ENCODE data around the gene ACKR4.

ACKR4 gene

DNA sequence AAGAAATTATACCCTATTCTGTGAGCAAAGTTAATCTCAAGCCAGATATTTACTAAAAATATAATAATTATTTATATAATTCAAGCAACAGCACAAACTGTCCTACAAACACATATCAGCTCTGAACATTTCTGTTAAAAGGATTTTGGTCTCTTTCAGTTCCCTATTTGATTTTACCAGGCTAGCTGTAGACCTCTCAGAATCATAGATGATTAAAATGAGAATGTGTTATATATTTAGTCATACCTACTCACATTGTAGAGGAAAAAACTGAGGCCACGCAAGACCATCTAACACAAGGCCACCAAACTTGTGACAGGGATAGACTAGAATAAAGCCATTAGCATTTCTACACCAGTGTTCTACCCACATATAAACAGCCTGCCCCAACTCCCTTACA is 28.5 kb downstream of the ACKR4 start:
- TF ChIP-seq, protein P1, sequence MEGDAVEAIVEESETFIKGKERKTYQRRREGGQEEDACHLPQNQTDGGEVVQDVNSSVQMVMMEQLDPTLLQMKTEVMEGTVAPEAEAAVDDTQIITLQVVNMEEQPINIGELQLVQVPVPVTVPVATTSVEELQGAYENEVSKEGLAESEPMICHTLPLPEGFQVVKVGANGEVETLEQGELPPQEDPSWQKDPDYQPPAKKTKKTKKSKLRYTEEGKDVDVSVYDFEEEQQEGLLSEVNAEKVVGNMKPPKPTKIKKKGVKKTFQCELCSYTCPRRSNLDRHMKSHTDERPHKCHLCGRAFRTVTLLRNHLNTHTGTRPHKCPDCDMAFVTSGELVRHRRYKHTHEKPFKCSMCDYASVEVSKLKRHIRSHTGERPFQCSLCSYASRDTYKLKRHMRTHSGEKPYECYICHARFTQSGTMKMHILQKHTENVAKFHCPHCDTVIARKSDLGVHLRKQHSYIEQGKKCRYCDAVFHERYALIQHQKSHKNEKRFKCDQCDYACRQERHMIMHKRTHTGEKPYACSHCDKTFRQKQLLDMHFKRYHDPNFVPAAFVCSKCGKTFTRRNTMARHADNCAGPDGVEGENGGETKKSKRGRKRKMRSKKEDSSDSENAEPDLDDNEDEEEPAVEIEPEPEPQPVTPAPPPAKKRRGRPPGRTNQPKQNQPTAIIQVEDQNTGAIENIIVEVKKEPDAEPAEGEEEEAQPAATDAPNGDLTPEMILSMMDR (conservative IDR thresholded peaks at IDR 0.05) = no peak
- no peak overlapping the region for H3K27ac ChIP-seq

DNA sequence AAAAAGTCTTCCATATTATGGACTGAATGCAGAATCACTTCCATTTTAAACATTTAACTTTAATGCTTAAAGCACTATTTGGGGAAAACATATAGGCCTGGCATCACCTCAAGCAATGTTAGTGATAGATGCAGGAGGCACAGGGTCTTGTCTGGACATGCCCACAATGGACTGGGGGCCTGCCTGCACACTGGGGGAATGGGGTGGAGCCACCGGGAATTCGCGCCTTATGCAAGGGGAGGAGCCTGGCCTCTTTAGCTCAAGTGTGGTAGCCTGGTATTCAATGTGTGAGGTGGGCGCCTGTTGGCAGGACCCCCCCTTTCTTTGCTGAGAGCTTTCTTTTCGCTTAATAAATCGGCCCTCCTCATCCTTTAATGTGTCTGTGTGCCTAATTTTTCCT is 29.9 kb downstream of the ACKR4 start:
- no peak overlapping the region for H3K27ac ChIP-seq
- TF ChIP-seq ZFX (IDR thresholded peaks at IDR 0.05) = no peak
- TF ChIP-seq, protein P1 (conservative IDR thresholded peaks at IDR 0.05) = no peak

DNA sequence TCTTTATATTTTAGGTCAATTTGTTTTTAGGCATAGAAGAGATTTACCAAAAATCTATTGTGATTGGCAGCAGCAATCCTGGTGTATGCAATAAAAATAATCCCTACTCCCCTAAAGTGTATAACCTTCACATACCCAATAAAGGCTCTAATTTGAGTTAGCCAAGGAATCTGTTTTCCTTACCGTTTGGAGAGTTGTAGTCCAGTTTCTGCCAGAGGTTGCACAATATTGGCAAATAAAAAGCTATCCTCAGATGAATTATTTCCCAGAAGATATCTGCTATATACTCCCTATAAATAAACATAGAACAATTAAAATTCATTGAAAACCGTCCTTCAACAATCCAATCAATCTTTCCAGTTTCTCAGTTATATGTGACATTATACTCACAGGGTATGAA is 31.1 kb downstream of the ACKR4 start:
- TF ChIP-seq ZFX (IDR thresholded peaks at IDR 0.05) = no peak
- TF ChIP-seq, protein P1 (conservative IDR thresholded peaks at IDR 0.05) = no peak
- no peak overlapping the region for H3K27ac ChIP-seq

DNA sequence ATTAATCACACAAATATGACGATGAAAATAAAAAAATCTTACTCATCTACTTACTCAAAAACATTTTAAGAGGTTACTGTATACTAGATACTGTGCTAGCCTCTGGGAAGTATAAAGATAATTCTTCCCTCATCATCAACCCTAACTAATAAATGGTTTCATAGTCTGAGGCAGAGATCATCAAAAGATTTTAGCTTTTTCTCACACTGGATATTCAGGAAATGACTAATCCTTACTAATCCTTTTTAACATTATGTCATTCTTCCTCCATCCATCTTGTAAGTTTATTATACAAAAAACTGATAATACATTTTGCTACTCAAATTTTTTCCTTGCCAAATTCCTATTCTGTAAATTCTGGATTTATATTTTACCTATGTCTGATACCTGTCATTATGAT is 32.9 kb downstream of the ACKR4 start:
- no peak overlapping the region for H3K27ac ChIP-seq
- TF ChIP-seq, protein P1 (conservative IDR thresholded peaks at IDR 0.05) = no peak
- TF ChIP-seq ZFX (IDR thresholded peaks at IDR 0.05) = no peak

DNA sequence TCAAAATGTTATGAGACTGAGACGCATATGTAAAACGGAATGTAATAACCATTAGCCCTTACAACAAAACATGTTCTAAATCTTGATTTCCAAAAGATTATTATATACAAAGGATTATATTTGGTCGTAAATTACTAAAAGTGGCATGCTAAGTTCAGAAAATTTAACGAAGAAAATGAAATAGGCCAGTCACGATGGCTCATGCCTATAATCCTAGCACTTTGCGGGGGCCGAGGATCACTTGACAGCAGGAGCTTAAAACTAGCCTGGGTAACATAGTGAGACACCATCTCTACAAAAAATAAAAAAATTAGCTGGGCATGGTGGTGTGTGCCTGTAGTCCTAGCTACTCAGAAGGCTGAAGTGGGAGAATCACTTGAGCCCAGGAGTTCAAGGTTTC is 33.5 kb downstream of the ACKR4 start:
- TF ChIP-seq, protein P1 (conservative IDR thresholded peaks at IDR 0.05) = no peak
- TF ChIP-seq ZFX (IDR thresholded peaks at IDR 0.05) = no peak
- H3K27ac ChIP-seq = no peak overlapping the region

DNA sequence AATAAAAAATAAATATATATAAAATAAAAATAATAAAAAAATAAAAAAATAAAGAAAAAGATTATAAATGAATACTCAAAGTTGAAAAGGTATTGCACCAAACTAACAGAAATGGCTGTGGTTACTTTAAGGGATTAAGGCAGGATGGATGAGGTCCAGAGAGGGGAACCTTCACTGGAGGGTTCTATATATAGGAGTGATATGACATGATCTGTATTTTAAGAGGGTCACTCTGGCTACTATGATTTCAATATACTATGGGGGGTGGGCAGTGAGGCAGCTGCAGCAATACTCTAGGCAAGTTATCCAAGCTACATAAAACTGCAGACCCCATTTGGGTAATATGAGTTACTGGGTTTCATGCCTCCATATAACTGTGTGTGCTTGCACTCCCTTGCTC is 38.0 kb downstream of the ACKR4 start:
- no peak overlapping the region for H3K27ac ChIP-seq
- TF ChIP-seq, protein P1 (conservative IDR thresholded peaks at IDR 0.05) = no peak
- no peak for TF ChIP-seq ZFX (IDR thresholded peaks at IDR 0.05)

DNA sequence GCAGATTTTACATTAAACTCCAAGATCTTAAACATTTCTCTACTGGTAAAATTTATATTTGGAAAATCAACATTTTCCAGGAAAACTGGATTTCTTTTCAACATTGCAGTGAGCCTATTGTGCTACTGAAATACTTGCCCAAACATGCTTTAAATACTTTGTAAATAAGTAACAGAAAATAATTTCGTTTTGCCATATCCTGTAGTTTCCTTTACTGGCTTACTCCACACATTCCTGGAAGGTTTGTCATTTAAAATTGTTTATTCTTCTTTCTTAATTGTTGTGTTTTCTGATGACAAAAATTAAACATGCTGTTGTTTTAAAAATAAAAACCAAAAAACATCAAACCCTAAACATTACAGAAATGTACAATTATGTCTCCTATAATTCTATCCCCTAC is 40.5 kb downstream of the ACKR4 start:
- TF ChIP-seq ZFX (IDR thresholded peaks at IDR 0.05) = no peak
- TF ChIP-seq, protein P1 (conservative IDR thresholded peaks at IDR 0.05) = no peak
- no peak overlapping the region for H3K27ac ChIP-seq

Data from C4-2B (cell line).